CD14-positive monocyte (primary cell): ENCODE measurements around the gene GRIFIN. TPM values are rescaled to one million over a fixed set of nuclear protein-coding genes. Genes with fewer than 3 reads are reported as not detected.

Source experiments
- DNase-seq, 3 donors: peaks; one replicate each; pipeline ENCODE4 v3.0.0-alpha.2; 2011 to 2022
- H2AFZ ChIP-seq: 2 replicates; pipeline ENCODE4 v1.6.0; 2012; ENCODE audit warnings: mild to moderate bottlenecking, low read depth, low read length, inconsistent platforms; ENCODE audit not compliant: insufficient read depth, poor library complexity, severe bottlenecking
- H3K27ac ChIP-seq, 2 donors: 1 replicate in 1 of 2; 2 replicates in 1 of 2; pipeline ENCODE4 v1.5.1; 2012 to 2013; ENCODE audit warnings: low read length in 2 of 2, control low read depth in 1 of 2, inconsistent platforms in 1 of 2, low read depth in 1 of 2, mild to moderate bottlenecking in 1 of 2
- H3K27me3 ChIP-seq, 2 donors: one replicate each; pipeline versions ENCODE4 v1.6.0 to v1.6.1; 2011 to 2013; ENCODE audit warnings: low read length in 2 of 2; ENCODE audit not compliant: control insufficient read depth in 2 of 2, insufficient read depth in 2 of 2
- H3K36me3 ChIP-seq, 2 donors: replicated peaks in 1 of 2; 1 replicate in 1 of 2; 2 replicates in 1 of 2; pipeline versions ENCODE4 v1.5.1 to v1.6.1; 2012 to 2013; ENCODE audit warnings: low read length in 2 of 2, control low read depth in 1 of 2, inconsistent platforms in 1 of 2, mild to moderate bottlenecking in 1 of 2; ENCODE audit not compliant: insufficient read depth in 2 of 2, control insufficient read depth in 1 of 2
- H3K4me1 ChIP-seq, 2 donors: 1 replicate in 1 of 2; 2 replicates in 1 of 2; pipeline versions ENCODE4 v1.5.1 to v1.6.1; 2012 to 2013; ENCODE audit warnings: low read length in 2 of 2, control low read depth in 1 of 2, inconsistent platforms in 1 of 2, mild to moderate bottlenecking in 1 of 2, moderate library complexity in 1 of 2; ENCODE audit not compliant: insufficient read depth in 2 of 2, control insufficient read depth in 1 of 2
- H3K4me2 ChIP-seq: replicated peaks from 2 replicates; pipeline ENCODE3; 2012; ENCODE audit warnings: low read length, moderate library complexity, mild to moderate bottlenecking; ENCODE audit not compliant: poor library complexity, severe bottlenecking; ENCODE audit errors: extremely low read depth
- H3K4me3 ChIP-seq, 3 experiments: fragments of 200-600 bp in 1 of 3; sonication (generic) in 1 of 3; replicated peaks in 1 of 3; 1 replicate in 2 of 3; 2 replicates in 1 of 3; pipeline ENCODE4 v1.5.1; 2011 to 2013; ENCODE audit warnings: low read length in 3 of 3, mild to moderate bottlenecking in 3 of 3, control low read depth in 2 of 3, low read depth in 2 of 3, inconsistent platforms in 1 of 3, moderate library complexity in 1 of 3
- H3K79me2 ChIP-seq: 2 replicates; pipeline ENCODE4 v1.6.0; 2012; ENCODE audit warnings: mild to moderate bottlenecking, control low read depth, inconsistent platforms, low read length, moderate library complexity; ENCODE audit not compliant: insufficient read depth
- H3K9ac ChIP-seq: 2 replicates; pipeline ENCODE4 v1.6.0; 2017; ENCODE audit warnings: low read length, mild to moderate bottlenecking; ENCODE audit not compliant: insufficient read depth, poor library complexity, severe bottlenecking
- H3K9me3 ChIP-seq, 2 donors: replicated peaks in 1 of 2; 1 replicate in 1 of 2; 2 replicates in 1 of 2; pipeline versions ENCODE4 v1.5.1 to v1.6.1; 2012 to 2013; ENCODE audit warnings: low read length in 2 of 2, control low read depth in 1 of 2; ENCODE audit not compliant: control insufficient read depth in 1 of 2, insufficient read depth in 1 of 2
- H4K20me1 ChIP-seq: 2 replicates; pipeline ENCODE4 v1.6.0; 2012; ENCODE audit warnings: mild to moderate bottlenecking, low read length, control low read depth, moderate library complexity; ENCODE audit not compliant: insufficient read depth
- H3K27ac Mint-ChIP-seq, 7 donors: one replicate each; pipeline ENCODE4 v1.8.0; 2020; ENCODE audit warnings: mild to moderate bottlenecking in 7 of 7, mixed read lengths in 7 of 7, moderate library complexity in 6 of 7, inconsistent platforms in 2 of 7
- H3K27me3 Mint-ChIP-seq, 3 donors: one replicate each; pipeline ENCODE4 v1.8.0; 2021 to 2022; ENCODE audit warnings: low read depth in 3 of 3, mild to moderate bottlenecking in 3 of 3, mixed read lengths in 3 of 3, moderate library complexity in 3 of 3, inconsistent platforms in 1 of 3
- H3K36me3 Mint-ChIP-seq, 2 donors: one replicate each; pipeline ENCODE4 v1.8.0; 2020; ENCODE audit warnings: mixed read lengths in 2 of 2, inconsistent platforms in 1 of 2, mild to moderate bottlenecking in 1 of 2
- H3K4me1 Mint-ChIP-seq: one replicate; pipeline ENCODE4 v1.8.0; 2020; ENCODE audit warnings: mild to moderate bottlenecking, mixed read lengths
- H3K4me3 Mint-ChIP-seq, 2 donors: one replicate each; pipeline ENCODE4 v1.8.0; 2020; ENCODE audit warnings: mild to moderate bottlenecking in 2 of 2, mixed read lengths in 2 of 2, moderate library complexity in 1 of 2
- H3K9me3 Mint-ChIP-seq, 7 donors: one replicate each; pipeline ENCODE4 v1.8.0; 2020 to 2022; ENCODE audit warnings: mixed read lengths in 7 of 7, mild to moderate bottlenecking in 6 of 7, moderate library complexity in 6 of 7, inconsistent platforms in 2 of 7
- WGBS: methylation state at CpG from one replicate; pipeline ENCODE4 v1.1.5; 2013; ENCODE audit warnings: missing lambda C conversion rate; ENCODE audit not compliant: insufficient coverage; 5-methylcytosine and 5-hydroxymethylcytosine counted together
- intact Hi-C, 2 donors: fragments of 100-400 bp; cut with micrococcal nuclease; formaldehyde crosslinking; loops; one replicate each; pipeline versions ENCODE4 v1.15.0 to v1.15.1; 2023
- polyA plus RNA-seq, 3 donors: library from polyadenylated mRNA; depleted of rRNA in 1 of 3; unstranded in 2 of 3; stranded (reverse) in 1 of 3; fragments of 300-500 nt in 2 of 3; fragments of >200 nt in 1 of 3; fragmentation: Illumina TruSeq in 2 of 3; gene quantifications; 1 replicate in 2 of 3; 2 replicates in 1 of 3; pipeline ENCODE4 v1.2.3, GENCODE V29; 2012 to 2021
- TF ChIP-seq, protein P1 (sequence below): fragments of 200-600 bp; IDR thresholded peaks from one replicate; pipeline ENCODE4 v1.8.0; 2022; ENCODE audit warnings: antibody characterized with exemption, mild to moderate bottlenecking

GRIFIN gene
- polyA plus RNA-seq, 3 donors = not detected

DNA sequence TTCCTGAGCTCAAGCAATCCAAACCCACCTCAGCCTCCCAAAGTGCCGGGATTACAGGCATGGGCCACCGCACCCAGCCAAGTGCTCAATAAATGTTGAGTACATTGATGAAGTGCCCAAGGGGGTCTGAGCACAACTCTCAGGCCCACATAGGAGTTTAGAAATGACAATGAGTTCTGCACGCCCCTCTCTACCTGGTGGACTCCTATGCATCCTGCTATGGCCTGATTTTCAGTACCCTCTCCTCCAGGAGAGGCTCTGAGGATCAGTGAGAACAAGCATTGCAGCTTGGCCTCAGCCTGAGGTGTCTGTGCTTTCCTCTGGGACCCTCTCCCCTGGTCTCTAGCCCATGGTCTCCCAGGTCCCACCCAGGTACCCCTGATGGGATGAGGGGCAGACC, 20.9 kb upstream of the GRIFIN start:
- TF ChIP-seq, protein P1, sequence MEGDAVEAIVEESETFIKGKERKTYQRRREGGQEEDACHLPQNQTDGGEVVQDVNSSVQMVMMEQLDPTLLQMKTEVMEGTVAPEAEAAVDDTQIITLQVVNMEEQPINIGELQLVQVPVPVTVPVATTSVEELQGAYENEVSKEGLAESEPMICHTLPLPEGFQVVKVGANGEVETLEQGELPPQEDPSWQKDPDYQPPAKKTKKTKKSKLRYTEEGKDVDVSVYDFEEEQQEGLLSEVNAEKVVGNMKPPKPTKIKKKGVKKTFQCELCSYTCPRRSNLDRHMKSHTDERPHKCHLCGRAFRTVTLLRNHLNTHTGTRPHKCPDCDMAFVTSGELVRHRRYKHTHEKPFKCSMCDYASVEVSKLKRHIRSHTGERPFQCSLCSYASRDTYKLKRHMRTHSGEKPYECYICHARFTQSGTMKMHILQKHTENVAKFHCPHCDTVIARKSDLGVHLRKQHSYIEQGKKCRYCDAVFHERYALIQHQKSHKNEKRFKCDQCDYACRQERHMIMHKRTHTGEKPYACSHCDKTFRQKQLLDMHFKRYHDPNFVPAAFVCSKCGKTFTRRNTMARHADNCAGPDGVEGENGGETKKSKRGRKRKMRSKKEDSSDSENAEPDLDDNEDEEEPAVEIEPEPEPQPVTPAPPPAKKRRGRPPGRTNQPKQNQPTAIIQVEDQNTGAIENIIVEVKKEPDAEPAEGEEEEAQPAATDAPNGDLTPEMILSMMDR = no peak
- Mint-ChIP-seq H3K4me1 (peaks cover 2% of the 10 kb centered on the region), H3K27ac (peak overlapping the region in 1 of 7 donors; percentile 4), H3K4me3 (no peak overlapping the region), H3K27me3 (peaks cover 16 to 38% (median 25%) of the 10 kb centered on the region in 3 donors), H3K9me3 (peaks cover 0 to 4% (median 2%) of the 10 kb centered on the region in 7 donors), H3K36me3 (no peaks in the 10 kb centered on the region)
- 90% methylated on average over 3 of the region's 3 CpGs for WGBS
- DNase-seq = no peak
- Histone ChIP-seq H2AFZ (no peak overlapping the region), H3K79me2 (no peaks in the 10 kb centered on the region), H3K36me3 (no peaks in the 10 kb centered on the region), H3K4me2 (no peak overlapping the region), H3K27me3 (peaks cover 0 to 20% of the 10 kb centered on the region in 2 donors), H3K27ac (no peak overlapping the region), H3K4me3 (no peak overlapping the region), H3K9me3 (no peaks in the 10 kb centered on the region), H3K4me1 (peaks cover 0 to 3% of the 10 kb centered on the region in 2 donors), H4K20me1 (no peaks in the 10 kb centered on the region), H3K9ac (peak overlapping the region; percentile 15)
- intact Hi-C loops = no loop called here

DNA sequence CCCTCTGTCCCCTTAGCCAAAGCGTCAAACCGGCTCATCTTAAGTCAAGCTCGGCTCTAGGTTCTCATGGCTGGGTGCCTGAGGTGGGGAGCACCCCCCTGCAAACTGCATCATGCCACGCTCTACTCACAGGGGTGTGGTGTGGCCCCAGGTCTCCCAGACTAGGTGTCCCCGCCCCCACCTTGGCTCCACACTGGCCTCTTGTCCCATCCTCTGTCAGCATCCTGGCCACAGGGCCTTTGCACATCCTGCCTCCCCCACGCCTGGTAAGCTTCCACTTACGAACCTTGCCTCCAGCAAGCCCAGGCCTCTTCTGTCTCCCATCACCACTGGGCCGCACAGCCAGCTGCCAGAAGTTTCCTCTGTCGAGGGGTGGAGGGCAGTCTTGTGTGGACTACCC, 20.2 kb upstream of the GRIFIN start:
- DNase-seq = no peak
- Histone ChIP-seq H3K4me3 (no peak overlapping the region), H3K27ac (no peak overlapping the region), H3K9me3 (no peaks in the 10 kb centered on the region), H2AFZ (no peak overlapping the region), H3K4me1 (peaks cover 0 to 3% of the 10 kb centered on the region in 2 donors), H4K20me1 (no peaks in the 10 kb centered on the region), H3K27me3 (peaks cover 0 to 20% of the 10 kb centered on the region in 2 donors), H3K36me3 (no peaks in the 10 kb centered on the region), H3K79me2 (no peaks in the 10 kb centered on the region), H3K9ac (no peak overlapping the region), H3K4me2 (no peak overlapping the region)
- TF ChIP-seq, protein P1 = no peak
- peaks cover 18 to 42% (median 27%) of the 10 kb centered on the region in 3 donors for H3K27me3 Mint-ChIP-seq
- H3K4me3 Mint-ChIP-seq = no peak overlapping the region
- WGBS = 98% methylated on average over 7 of the region's 9 CpGs
- peaks cover 2% of the 10 kb centered on the region for H3K4me1 Mint-ChIP-seq
- intact Hi-C loops = no loop called here
- H3K27ac Mint-ChIP-seq = no peak overlapping the region
- no peaks in the 10 kb centered on the region for H3K36me3 Mint-ChIP-seq
- peaks cover 0 to 7% (median 2%) of the 10 kb centered on the region in 7 donors for H3K9me3 Mint-ChIP-seq
